GM12878 (cell line): ENCODE data around the gene CPNE5.

ENCODE experiments used
- BMI1 ChIP-seq: fragments of 450-650 bp; IDR thresholded peaks from 2 replicates; pipeline ENCODE4 v1.6.1; 2016; ENCODE audit warnings: mild to moderate bottlenecking, moderate library complexity, borderline replicate concordance
- CEBPB ChIP-seq, 2 experiments: fragments of 150-350 bp in 1 of 2; IDR thresholded peaks; 2 replicates each; pipeline ENCODE4 v1.6.1; 2012 to 2014; ENCODE audit warnings: low read depth in 2 of 2, low read length in 2 of 2, borderline replicate concordance in 1 of 2, inconsistent platforms in 1 of 2
- CHD1 ChIP-seq: IDR thresholded peaks from 2 replicates; pipeline ENCODE4 v1.6.1; 2012; ENCODE audit warnings: low read depth, low read length, improper control_type of control experiment
- CREB1 ChIP-seq: IDR thresholded peaks from 2 replicates; pipeline ENCODE4 v1.6.1; 2012; ENCODE audit warnings: low read depth, mild to moderate bottlenecking, inconsistent platforms
- CTCF ChIP-seq, 3 experiments: IDR thresholded peaks in 2 of 3; conservative IDR thresholded peaks in 1 of 3; 2 replicates each; pipeline ENCODE4 v1.5.1; 2011; ENCODE audit warnings: low read depth in 3 of 3, low read length in 3 of 3, mild to moderate bottlenecking in 3 of 3, control low read depth in 2 of 3, moderate library complexity in 2 of 3, inconsistent platforms in 1 of 3, mixed read lengths in 1 of 3; ENCODE audit not compliant: control insufficient read depth in 2 of 3, insufficient read depth in 1 of 3; ENCODE audit errors: extremely low read depth in 1 of 3
- MTA2 ChIP-seq: fragments of 450-650 bp; IDR thresholded peaks from 2 replicates; pipeline ENCODE4 v1.6.1; 2016; ENCODE audit warnings: low read depth, mild to moderate bottlenecking, moderate library complexity
- MTA3 ChIP-seq: IDR thresholded peaks from 2 replicates; pipeline ENCODE4 v1.6.1; 2012; ENCODE audit warnings: low read length, inconsistent platforms, borderline replicate concordance
- POLR2AphosphoS5 ChIP-seq: IDR thresholded peaks from 2 replicates; pipeline ENCODE4 v1.6.1; 2011; ENCODE audit warnings: mild to moderate bottlenecking, low read length, inconsistent platforms
- ZBTB33 ChIP-seq: fragments of 450-650 bp; IDR thresholded peaks from 2 replicates; pipeline ENCODE4 v1.6.1; 2017; ENCODE audit warnings: mild to moderate bottlenecking

GRCh38 chr6:36722365-36722764 lies 116.9 kb downstream of the CPNE5 start:
- TF ChIP-seq POLR2AphosphoS5 (no peak), CHD1 (no peak), ZBTB33 (no peak), MTA3 (no peak), CEBPB (IDR thresholded peaks at IDR 0.05; ENCODE audit: borderline replicate concordance in 1 of 2, low read depth in 2 of 2, low read length in 2 of 2) (no peak), CREB1 (no peak), MTA2 (no peak), CTCF (IDR thresholded peaks at IDR 0.05 in 2 of 3, conservative IDR thresholded peaks at IDR 0.05 in 1 of 3; ENCODE audit: control insufficient read depth in 2 of 3, extremely low read depth in 1 of 3, insufficient read depth in 1 of 3, low read depth in 3 of 3, low read length in 3 of 3) (no peak), BMI1 (no peak)
